ENCODE data around the gene PLXND1. TPM values are rescaled to one million over a fixed set of nuclear protein-coding genes. Genes with fewer than 3 reads are reported as not detected.
A peak's percentile ranks its signal among the peaks of the same experiment; 100 is the strongest.

Gene PLXND1
- total RNA-seq, 1 donor from 2014 or later, result 319 TPM

GRCh38 chr3:129607391-129608068 lies 1.1 kb upstream of the PLXND1 start:
- intact Hi-C loops (cut with DNase I), result no loop called here
- peak; percentile 2 for ATAC-seq
- DNase-seq (ENCODE audit: low spot score), result no peak

GRCh38 chr3:129605922-129606635 lies 397 bp downstream of the PLXND1 start:
- intact Hi-C loops (cut with DNase I), result no loop called here
- no peak for ATAC-seq

GRCh38 chr3:129605203-129605921 lies 1.1 kb downstream of the PLXND1 start:
- no peak for ATAC-seq
- DNase-seq (ENCODE audit: low spot score), result no peak
- intact Hi-C loops (cut with DNase I), result no loop called here

More at GRCh38 chr3:129605922-129606635, 397 bp downstream of the PLXND1 start:
- no peak for DNase-seq (ENCODE audit: low spot score)

GRCh38 chr3:129604767-129605166 lies 1.7 kb downstream of the PLXND1 start:
- no peak for ATAC-seq
- intact Hi-C loops (cut with DNase I), result loop anchor here (5.0 kb wide), 1 partner anchor 112 kb away; no protein-coding TSS in a partner anchor
- no peak for DNase-seq (ENCODE audit: low spot score)

DNA sequence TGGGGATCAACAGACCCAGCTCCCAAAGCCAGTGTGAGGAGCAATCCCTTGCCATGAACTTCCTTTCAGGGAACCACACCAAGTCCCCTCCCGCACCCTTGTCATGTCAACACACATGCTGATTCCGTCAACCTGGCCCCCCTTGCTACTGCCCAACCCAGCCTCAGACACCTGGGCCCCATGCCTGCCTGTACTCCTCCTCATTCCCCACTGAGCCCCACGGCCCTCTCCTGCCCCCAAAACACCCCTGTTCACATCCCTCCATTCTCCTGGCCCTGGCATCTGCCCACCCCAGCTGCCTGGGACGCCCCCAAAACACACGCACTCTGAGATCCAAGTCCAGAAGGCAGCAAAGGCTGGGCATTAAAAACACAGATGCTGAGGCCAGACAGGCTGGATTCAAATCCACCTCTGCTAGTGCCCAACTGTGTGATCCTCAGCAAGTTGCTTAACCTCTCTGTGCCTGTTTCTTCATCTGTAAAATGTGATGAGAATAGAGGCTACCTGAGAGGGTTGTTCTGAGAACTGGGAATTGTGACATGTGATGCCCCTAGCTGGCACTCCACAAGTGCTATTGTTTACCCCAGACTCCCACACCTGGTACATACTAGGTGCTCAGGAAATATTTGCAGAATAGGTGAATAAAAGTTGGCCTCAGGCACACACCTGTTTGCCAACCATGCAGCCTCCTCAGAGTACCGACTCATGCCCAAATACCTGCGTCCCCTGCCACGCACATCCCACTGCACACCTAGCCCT lies 2.3 kb downstream of the PLXND1 start:
- ATAC-seq (no peak), DNase-seq (ENCODE audit: low spot score) (no peak)
- intact Hi-C loops (cut with DNase I), result loop anchor here (5.0 kb wide), 1 partner anchor 112 kb away; no protein-coding TSS in a partner anchor

- ATAC-seq (peak; percentile 1), DNase-seq (ENCODE audit: low spot score) (no peak)
- intact Hi-C loops (cut with DNase I), result loop anchor here (5.0 kb wide), 1 partner anchor 111 kb away; no protein-coding TSS in a partner anchor
Measured at GRCh38 chr3:129603561-129603942, 2.9 kb downstream of the PLXND1 start.

GRCh38 chr3:129602730-129603560 lies 3.5 kb downstream of the PLXND1 start:
- ATAC-seq (peak; percentile 72), DNase-seq (ENCODE audit: low spot score) (peak; percentile 89)
- intact Hi-C loops (cut with DNase I), result loop anchor here (5.0 kb wide), 1 partner anchor 111 kb away; no protein-coding TSS in a partner anchor

- DNase-seq (ENCODE audit: low spot score), result no peak
- ATAC-seq, result no peak
- intact Hi-C loops (cut with DNase I), result loop anchor here (5.0 kb wide), 1 partner anchor 110 kb away; no protein-coding TSS in a partner anchor
Measured at GRCh38 chr3:129602309-129602708, 4.2 kb downstream of the PLXND1 start.

GRCh38 chr3:129601713-129602112 lies 4.8 kb downstream of the PLXND1 start:
- no peak for ATAC-seq
- intact Hi-C loops (cut with DNase I), result loop anchor here (5.0 kb wide), 1 partner anchor 109 kb away; no protein-coding TSS in a partner anchor
- no peak for DNase-seq (ENCODE audit: low spot score)

DNA sequence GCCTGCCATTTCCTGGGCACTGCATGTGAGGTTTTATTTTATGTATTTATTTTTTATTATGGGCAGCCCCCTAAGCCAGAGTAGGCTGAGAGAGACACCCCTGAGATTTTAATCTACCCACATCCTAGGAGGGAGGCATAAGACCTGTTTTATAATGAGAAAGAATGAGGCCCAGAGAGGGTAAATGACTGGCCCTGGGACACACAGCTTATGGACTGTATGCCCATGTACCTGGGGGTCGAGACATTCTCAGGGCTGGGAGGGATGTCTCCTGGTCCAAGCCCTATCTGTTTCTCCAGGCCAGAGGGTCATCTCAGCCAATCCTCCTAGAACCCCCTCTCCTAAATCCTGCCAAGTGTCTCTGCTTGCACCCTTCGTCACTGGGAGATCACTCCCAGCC lies 6.1 kb downstream of the PLXND1 start:
- intact Hi-C loops (cut with DNase I), result loop anchor here (5.0 kb wide), 1 partner anchor 108 kb away; no protein-coding TSS in a partner anchor

DNA sequence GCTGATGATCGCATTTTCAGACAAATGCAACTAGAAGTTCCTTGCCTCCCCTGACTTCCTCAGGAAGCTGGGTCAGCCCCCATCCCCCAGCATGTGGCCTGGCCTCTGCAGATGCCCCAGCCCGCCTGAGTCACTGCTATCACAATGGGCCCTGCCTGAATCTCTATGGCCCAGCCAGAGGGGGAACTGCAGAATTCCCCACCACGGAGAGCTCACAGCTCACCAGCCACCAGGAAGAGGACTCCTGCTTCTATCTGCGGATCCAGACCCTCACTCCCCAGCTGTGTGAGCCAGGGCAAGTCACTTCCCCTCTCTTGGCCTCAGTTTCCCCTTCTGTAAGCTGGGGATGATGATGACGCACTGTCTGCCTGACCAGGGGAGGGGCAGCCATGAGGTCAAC lies 6.9 kb downstream of the PLXND1 start:
- DNase-seq (ENCODE audit: low spot score) (no peak), ATAC-seq (no peak)
- intact Hi-C loops (cut with DNase I), result loop anchor here (5.0 kb wide), 1 partner anchor 107 kb away; no protein-coding TSS in a partner anchor

More for the DNA sequence above, 6.1 kb downstream of the PLXND1 start:
- ATAC-seq (no peak), DNase-seq (ENCODE audit: low spot score) (no peak)

- ATAC-seq, result no peak
- no peak for DNase-seq (ENCODE audit: low spot score)
- intact Hi-C loops (cut with DNase I), result no loop called here
Measured at GRCh38 chr3:129599073-129599472, 7.4 kb downstream of the PLXND1 start.

DNA sequence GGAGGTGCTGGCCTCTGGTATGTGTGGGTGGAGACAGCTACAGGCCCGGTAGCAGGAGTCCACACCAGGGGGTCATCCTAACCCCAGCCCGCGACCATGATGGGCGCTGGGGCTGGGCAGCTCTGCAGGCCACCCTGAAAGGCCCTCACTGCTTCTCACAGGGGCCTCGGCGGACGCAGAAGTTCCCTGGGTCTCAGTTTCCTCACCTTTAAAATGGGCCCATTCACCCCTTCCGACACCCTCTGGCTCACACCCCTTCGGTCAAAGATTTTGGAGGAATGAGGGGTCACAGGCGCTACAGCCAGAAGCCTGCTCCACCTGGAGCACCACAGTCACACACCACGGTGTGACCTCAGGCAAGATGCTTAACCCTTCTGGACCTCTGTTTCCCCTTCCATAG lies 8.0 kb downstream of the PLXND1 start:
- no peak for ATAC-seq
- intact Hi-C loops (cut with DNase I), result no loop called here
- no peak for DNase-seq (ENCODE audit: low spot score)

GRCh38 chr3:129598000-129598381 lies 8.5 kb downstream of the PLXND1 start:
- ATAC-seq (no peak), DNase-seq (ENCODE audit: low spot score) (no peak)
- intact Hi-C loops (cut with DNase I), result no loop called here

GRCh38 chr3:129597087-129597999 lies 9.1 kb downstream of the PLXND1 start:
- ATAC-seq, result peak; percentile 51
- DNase-seq (ENCODE audit: low spot score), result no peak
- intact Hi-C loops (cut with DNase I), result no loop called here

- DNase-seq (ENCODE audit: low spot score) (peak; percentile 94), ATAC-seq (peak; percentile 86)
- intact Hi-C loops (cut with DNase I), result no loop called here
Measured at GRCh38 chr3:129596194-129597086, 10.0 kb downstream of the PLXND1 start.
